Neural cell (in vitro differentiated cells): ENCODE measurements around the gene AUNIP.

Experiments
- CTCF ChIP-seq: fragments of 450-650 bp; IDR thresholded peaks from 2 replicates; pipeline ENCODE4 v1.5.1; 2014; ENCODE audit warnings: antibody characterized with exemption, mild to moderate bottlenecking, moderate library complexity; ENCODE audit not compliant: poor library complexity, severe bottlenecking
- POLR2AphosphoS5 ChIP-seq: IDR thresholded peaks from 2 replicates; pipeline ENCODE4 v1.6.1; 2012
- SMC3 ChIP-seq: fragments of 450-650 bp; conservative IDR thresholded peaks from 2 replicates; pipeline ENCODE4 v1.6.1; 2014; ENCODE audit warnings: antibody characterized with exemption, mild to moderate bottlenecking, moderate library complexity; ENCODE audit not compliant: poor library complexity

GRCh38 chr1:25872713-25873112 lies 13.5 kb upstream of the AUNIP start:
- TF ChIP-seq CTCF (no peak), SMC3 (no peak), POLR2AphosphoS5 (no peak)
